Calu3 (cell line): ENCODE data around the gene TULP3. TPM values are rescaled to one million over a fixed set of nuclear protein-coding genes. Genes with fewer than 3 reads are reported as not detected.

Source experiments
- BruUV-seq: library from RNA; stranded (reverse); fragments of 400-500 nt; replicated peaks from 2 replicates; lab custom pipeline; 2021; lab: Mats Ljungman, UMichigan
- CTCF ChIA-PET: fragments of 300-600 bp; sonication (Branson Sonifier 250); formaldehyde crosslinking; loops from one replicate; lab custom pipeline; 2022; ENCODE audit warnings: antibody characterized with exemption; lab: Charles Lee
- DNase-seq: peaks from one replicate; pipeline ENCODE4 v3.0.0; 2022
- H3K27ac Mint-ChIP-seq: one replicate; pipeline ENCODE4 v1.8.0; 2022; ENCODE audit warnings: mixed read lengths; ENCODE audit not compliant: unreplicated experiment
- H3K27me3 Mint-ChIP-seq: one replicate; pipeline ENCODE4 v1.8.0; 2022; ENCODE audit warnings: mixed read lengths; ENCODE audit not compliant: unreplicated experiment
- H3K36me3 Mint-ChIP-seq: one replicate; pipeline ENCODE4 v1.8.0; 2022; ENCODE audit warnings: mild to moderate bottlenecking, moderate library complexity, mixed read lengths; ENCODE audit not compliant: insufficient read depth, unreplicated experiment
- H3K4me1 Mint-ChIP-seq: one replicate; pipeline ENCODE4 v1.8.0; 2022; ENCODE audit warnings: mild to moderate bottlenecking, low read depth, mixed read lengths; ENCODE audit not compliant: unreplicated experiment
- H3K4me3 Mint-ChIP-seq: one replicate; pipeline ENCODE4 v1.8.0; 2022; ENCODE audit warnings: mild to moderate bottlenecking, low read depth, moderate library complexity, mixed read lengths; ENCODE audit not compliant: unreplicated experiment
- H3K9me3 Mint-ChIP-seq: one replicate; pipeline ENCODE4 v1.8.0; 2022; ENCODE audit warnings: low read depth, mixed read lengths; ENCODE audit not compliant: unreplicated experiment
- intact Hi-C: fragments of 100-400 bp; cut with micrococcal nuclease; formaldehyde crosslinking; loops from one replicate; pipeline ENCODE4 v1.10.0; 2022; ENCODE audit not compliant: unreplicated experiment
- total RNA-seq: library from RNA; stranded (reverse); gene quantifications from 2 replicates; pipeline ENCODE4 v1.2.3, GENCODE V29; 2022
- TF ChIP-seq, protein P1 (sequence below): fragments of 200-600 bp; IDR thresholded peaks from one replicate; pipeline ENCODE4 v1.8.0; 2022; ENCODE audit warnings: antibody characterized with exemption; ENCODE audit not compliant: unreplicated experiment

The TULP3 gene
- total RNA-seq, 1 experiment from 2014 or later = 21.6 TPM

DNA sequence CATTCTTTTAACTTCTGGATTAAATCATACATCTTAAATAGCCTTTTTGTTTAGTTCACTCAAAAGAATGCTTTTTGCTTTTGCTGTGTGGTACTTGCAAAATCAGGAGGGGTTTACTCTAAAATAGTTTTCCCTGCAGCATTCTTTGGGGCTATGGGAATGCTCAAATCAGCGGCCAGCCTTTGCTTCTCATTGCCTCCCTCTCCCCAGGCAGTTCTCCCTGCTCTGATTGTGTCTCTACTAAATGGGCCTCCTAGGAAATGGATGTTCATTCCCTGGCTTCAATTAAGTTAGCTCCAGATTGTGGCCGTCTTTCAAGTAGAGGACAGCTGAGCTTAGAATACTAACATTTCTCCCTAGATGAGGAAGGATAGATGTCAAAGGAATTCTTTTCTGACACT is 4.4 kb downstream of the TULP3 start:
- Mint-ChIP-seq H3K4me3 (no peak overlapping the region), H3K27ac (no peak overlapping the region), H3K36me3 (peaks cover 30% of the 10 kb centered on the region), H3K4me1 (peaks cover 13% of the 10 kb centered on the region), H3K9me3 (no peaks in the 10 kb centered on the region), H3K27me3 (no peaks in the 10 kb centered on the region)
- intact Hi-C loops = loop anchor here (10.0 kb wide), 2 partner anchors 50 to 150 kb away; no protein-coding TSS in a partner anchor
- TF ChIP-seq, protein P1, sequence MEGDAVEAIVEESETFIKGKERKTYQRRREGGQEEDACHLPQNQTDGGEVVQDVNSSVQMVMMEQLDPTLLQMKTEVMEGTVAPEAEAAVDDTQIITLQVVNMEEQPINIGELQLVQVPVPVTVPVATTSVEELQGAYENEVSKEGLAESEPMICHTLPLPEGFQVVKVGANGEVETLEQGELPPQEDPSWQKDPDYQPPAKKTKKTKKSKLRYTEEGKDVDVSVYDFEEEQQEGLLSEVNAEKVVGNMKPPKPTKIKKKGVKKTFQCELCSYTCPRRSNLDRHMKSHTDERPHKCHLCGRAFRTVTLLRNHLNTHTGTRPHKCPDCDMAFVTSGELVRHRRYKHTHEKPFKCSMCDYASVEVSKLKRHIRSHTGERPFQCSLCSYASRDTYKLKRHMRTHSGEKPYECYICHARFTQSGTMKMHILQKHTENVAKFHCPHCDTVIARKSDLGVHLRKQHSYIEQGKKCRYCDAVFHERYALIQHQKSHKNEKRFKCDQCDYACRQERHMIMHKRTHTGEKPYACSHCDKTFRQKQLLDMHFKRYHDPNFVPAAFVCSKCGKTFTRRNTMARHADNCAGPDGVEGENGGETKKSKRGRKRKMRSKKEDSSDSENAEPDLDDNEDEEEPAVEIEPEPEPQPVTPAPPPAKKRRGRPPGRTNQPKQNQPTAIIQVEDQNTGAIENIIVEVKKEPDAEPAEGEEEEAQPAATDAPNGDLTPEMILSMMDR = no peak
- CTCF ChIA-PET = interaction anchor here (0.7 kb wide), 1 partner anchor 161 kb away, joined by 3 read pairs; no protein-coding TSS in a partner anchor
- BruUV-seq = no TSS peak
- DNase-seq = no peak

DNA sequence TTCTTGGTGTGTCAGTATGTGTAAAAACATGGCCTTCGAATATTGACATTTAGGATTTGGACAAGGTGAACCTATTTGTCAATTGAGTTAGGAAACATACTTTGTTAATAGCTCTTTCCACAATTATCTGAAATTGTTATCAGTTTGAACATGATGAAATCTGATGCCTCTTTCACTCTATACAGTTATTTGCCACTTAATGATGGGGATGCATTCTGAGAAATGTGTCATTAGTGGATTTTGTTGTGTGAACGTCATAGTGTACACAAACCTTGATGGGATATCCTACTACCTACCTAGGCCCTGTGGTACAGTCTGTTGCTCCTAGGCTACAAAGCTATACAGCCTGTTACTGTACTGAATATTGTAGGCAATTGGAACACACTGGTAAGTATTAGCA is 4.8 kb downstream of the TULP3 start:
- BruUV-seq = no TSS peak
- Mint-ChIP-seq H3K27me3 (no peaks in the 10 kb centered on the region), H3K36me3 (peaks cover 25% of the 10 kb centered on the region), H3K4me1 (peaks cover 8% of the 10 kb centered on the region), H3K9me3 (no peaks in the 10 kb centered on the region), H3K4me3 (no peak overlapping the region), H3K27ac (no peak overlapping the region)
- intact Hi-C loops = loop anchor here (10.0 kb wide), 2 partner anchors 49 to 149 kb away; no protein-coding TSS in a partner anchor
- CTCF ChIA-PET = interaction anchor here (0.7 kb wide), 1 partner anchor 162 kb away, joined by 3 read pairs; no protein-coding TSS in a partner anchor
- DNase-seq = no peak
- TF ChIP-seq, protein P1 = no peak

DNA sequence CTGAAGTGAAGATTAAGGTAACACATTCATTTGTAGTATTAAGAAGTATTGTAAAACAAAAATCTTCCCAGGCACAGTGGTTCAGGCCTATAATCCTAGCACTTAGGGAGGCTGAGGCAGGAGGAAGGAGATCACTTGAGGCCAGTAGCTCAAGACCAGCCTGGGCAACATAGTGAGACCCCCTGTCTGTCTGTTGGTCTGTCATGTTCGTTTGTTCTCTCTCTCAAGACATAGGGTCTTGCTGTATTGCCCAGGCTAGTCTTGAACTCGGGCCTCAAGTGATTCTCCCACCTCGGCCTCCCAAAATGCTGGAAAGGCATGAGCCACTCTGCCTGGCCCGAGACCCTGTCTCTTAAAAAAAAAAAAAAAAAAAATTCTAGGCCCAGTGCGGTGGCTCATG is 6.7 kb downstream of the TULP3 start:
- Mint-ChIP-seq H3K4me1 (peaks cover 7% of the 10 kb centered on the region), H3K27me3 (no peaks in the 10 kb centered on the region), H3K9me3 (no peaks in the 10 kb centered on the region), H3K36me3 (peaks cover 7% of the 10 kb centered on the region), H3K27ac (no peak overlapping the region), H3K4me3 (no peak overlapping the region)
- BruUV-seq = no TSS peak
- DNase-seq = no peak
- TF ChIP-seq, protein P1 = no peak
- intact Hi-C loops = loop anchor here (10.0 kb wide), 2 partner anchors 47 to 147 kb away; no protein-coding TSS in a partner anchor
- CTCF ChIA-PET = no interaction called here

DNA sequence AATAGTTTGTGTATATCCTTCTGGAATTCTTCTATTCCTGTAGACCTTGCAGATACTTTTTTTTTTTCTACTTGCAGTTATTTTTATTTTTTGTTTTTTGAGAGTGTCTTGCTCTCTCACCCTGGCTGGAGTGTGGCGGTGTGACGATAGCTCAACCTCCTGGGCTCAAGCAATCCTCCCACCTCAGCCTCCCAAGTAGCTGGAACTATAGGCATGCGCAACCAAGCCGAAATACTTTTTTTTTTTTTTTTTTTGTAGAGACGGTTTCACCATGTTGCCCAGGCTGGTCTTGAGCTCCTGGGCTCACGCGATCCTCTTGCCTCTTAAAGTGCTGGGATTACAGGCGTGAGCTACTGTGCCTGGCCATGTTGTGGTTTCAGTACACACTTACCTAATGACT is 10.0 kb downstream of the TULP3 start:
- Mint-ChIP-seq H3K27me3 (no peaks in the 10 kb centered on the region), H3K27ac (no peak overlapping the region), H3K4me1 (no peaks in the 10 kb centered on the region), H3K4me3 (no peak overlapping the region), H3K9me3 (no peaks in the 10 kb centered on the region), H3K36me3 (peaks cover 6% of the 10 kb centered on the region)
- no peak for DNase-seq
- intact Hi-C loops = no loop called here
- TF ChIP-seq, protein P1 = no peak
- no TSS peak for BruUV-seq
- CTCF ChIA-PET = interaction anchor here (0.6 kb wide), 1 partner anchor 61 kb away, joined by 3 read pairs; no protein-coding TSS in a partner anchor
